Measurements from ENCODE around the gene UBAP1. TPM values are rescaled to one million over a fixed set of nuclear protein-coding genes. Genes with fewer than 3 reads are reported as not detected.
"Not testable (repeated sequence)": the region's sequence is repeated elsewhere in the genome, so short reads cannot be mapped to it uniquely, and the experiment has no call there.

The UBAP1 gene
- total and polyA plus RNA-seq, 2 donors (not counting 1 experiment from before 2014, with no cell fraction given): 20.4 to 27.0 TPM

- TF ChIP-seq EZH2 (IDR thresholded peaks at IDR 0.05; ENCODE audit: borderline replicate concordance, insufficient read depth, low read depth, low read length, poor library complexity, severe bottlenecking): no peak
- TF ChIP-seq, protein P1, sequence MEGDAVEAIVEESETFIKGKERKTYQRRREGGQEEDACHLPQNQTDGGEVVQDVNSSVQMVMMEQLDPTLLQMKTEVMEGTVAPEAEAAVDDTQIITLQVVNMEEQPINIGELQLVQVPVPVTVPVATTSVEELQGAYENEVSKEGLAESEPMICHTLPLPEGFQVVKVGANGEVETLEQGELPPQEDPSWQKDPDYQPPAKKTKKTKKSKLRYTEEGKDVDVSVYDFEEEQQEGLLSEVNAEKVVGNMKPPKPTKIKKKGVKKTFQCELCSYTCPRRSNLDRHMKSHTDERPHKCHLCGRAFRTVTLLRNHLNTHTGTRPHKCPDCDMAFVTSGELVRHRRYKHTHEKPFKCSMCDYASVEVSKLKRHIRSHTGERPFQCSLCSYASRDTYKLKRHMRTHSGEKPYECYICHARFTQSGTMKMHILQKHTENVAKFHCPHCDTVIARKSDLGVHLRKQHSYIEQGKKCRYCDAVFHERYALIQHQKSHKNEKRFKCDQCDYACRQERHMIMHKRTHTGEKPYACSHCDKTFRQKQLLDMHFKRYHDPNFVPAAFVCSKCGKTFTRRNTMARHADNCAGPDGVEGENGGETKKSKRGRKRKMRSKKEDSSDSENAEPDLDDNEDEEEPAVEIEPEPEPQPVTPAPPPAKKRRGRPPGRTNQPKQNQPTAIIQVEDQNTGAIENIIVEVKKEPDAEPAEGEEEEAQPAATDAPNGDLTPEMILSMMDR (IDR thresholded peaks at IDR 0.05): no peak
- H3K27ac Mint-ChIP-seq: no peak overlapping the region
- ChIA-PET CTCF (no interaction called here), POLR2A (no interaction called here)
- peaks cover 1 to 65% of the 10 kb centered on the region in 2 experiments for H3K36me3 ChIP-seq (replicated peaks in 1 of 2; ENCODE audit: control extremely low read depth in 1 of 2, control insufficient read depth in 1 of 2, extremely low read depth in 1 of 2, insufficient read depth in 2 of 2, low read length in 1 of 2)
- no peaks in the 10 kb centered on the region for H3K4me1 ChIP-seq (ENCODE audit: control insufficient read depth in 2 of 2, insufficient read depth in 2 of 2, low read length in 2 of 2)
- H3K4me2 ChIP-seq (replicated peaks; ENCODE audit: low read depth, low read length, poor library complexity, severe bottlenecking): no peak overlapping the region
- no peaks in the 10 kb centered on the region for H3K4me1 Mint-ChIP-seq
- H2AFZ ChIP-seq (ENCODE audit: insufficient read depth, low read depth, low read length, poor library complexity, severe bottlenecking): no peak overlapping the region
- no peaks in the 10 kb centered on the region for H3K27me3 Mint-ChIP-seq
- H4K20me1 ChIP-seq (ENCODE audit: control insufficient read depth, insufficient read depth, low read length, poor library complexity, severe bottlenecking): peaks cover 54% of the 10 kb centered on the region
- H3K4me3 Mint-ChIP-seq: no peak overlapping the region
- no peak overlapping the region for H3K4me3 ChIP-seq (ENCODE audit: control extremely low read depth in 1 of 5, extremely low read depth in 1 of 5, insufficient read depth in 1 of 5, low read depth in 2 of 5, low read length in 4 of 5)
- no peaks in the 10 kb centered on the region for H3K27me3 ChIP-seq (replicated peaks in 1 of 4; ENCODE audit: control extremely low read depth in 1 of 4, control insufficient read depth in 3 of 4, insufficient read depth in 4 of 4, low read length in 3 of 4)
- peaks cover 10% of the 10 kb centered on the region for H3K79me2 ChIP-seq (ENCODE audit: control insufficient read depth, insufficient read depth, low read length)
- WGBS (ENCODE audit: insufficient coverage): 83% methylated on average over 1 of the region's 2 CpGs
- no peaks in the 10 kb centered on the region for H3K9me3 Mint-ChIP-seq (ENCODE audit: insufficient read depth)
- ATAC-seq (ENCODE audit: low read depth) (no peak), DNase-seq (no peak)
- no peak overlapping the region for H3K27ac ChIP-seq (ENCODE audit: low read length in 2 of 2)
- no peaks in the 10 kb centered on the region for H3K9me3 ChIP-seq (ENCODE audit: control extremely low read depth in 1 of 3, control insufficient read depth in 2 of 3, insufficient read depth in 1 of 3, low read length in 2 of 3)
- H3K9ac ChIP-seq (ENCODE audit: low read length): no peak overlapping the region
- intact Hi-C loops (cut with micrococcal nuclease): no loop called here
These were observed 67.6 kb downstream of the UBAP1 start for GRCh38 chr9:34246453-34246852.

DNA sequence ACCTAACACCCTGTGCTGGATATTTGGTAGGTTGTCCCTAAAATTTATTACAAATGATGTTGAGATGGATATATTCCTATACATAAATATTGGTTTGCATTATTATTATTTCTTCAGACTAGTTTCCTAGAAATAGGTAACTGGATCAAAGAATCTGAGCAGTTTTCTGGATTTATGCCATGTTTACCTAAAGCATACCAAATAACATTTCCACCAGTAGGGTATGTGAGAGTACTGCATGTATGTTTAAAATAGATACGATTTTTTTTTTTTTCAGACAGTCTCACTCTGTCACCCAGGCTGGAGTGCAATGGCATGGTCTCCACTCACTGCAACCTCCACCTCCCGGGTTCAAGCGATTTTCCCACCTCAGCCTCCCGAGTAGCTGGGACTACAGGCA, 68.9 kb downstream of the UBAP1 start:
- peaks cover 0 to 60% of the 10 kb centered on the region in 2 experiments for H3K36me3 ChIP-seq (replicated peaks in 1 of 2; ENCODE audit: control extremely low read depth in 1 of 2, control insufficient read depth in 1 of 2, extremely low read depth in 1 of 2, insufficient read depth in 2 of 2, low read length in 1 of 2)
- H3K4me3 ChIP-seq (ENCODE audit: control extremely low read depth in 1 of 5, extremely low read depth in 1 of 5, insufficient read depth in 1 of 5, low read depth in 2 of 5, low read length in 4 of 5); H3K4me1 Mint-ChIP-seq; POLR2A ChIA-PET; intact Hi-C loops (cut with micrococcal nuclease); ATAC-seq (ENCODE audit: low read depth); H3K4me2 ChIP-seq (replicated peaks; ENCODE audit: low read depth, low read length, poor library complexity, severe bottlenecking); H3K27ac Mint-ChIP-seq; H3K79me2 ChIP-seq (ENCODE audit: control insufficient read depth, insufficient read depth, low read length); H3K9me3 ChIP-seq (ENCODE audit: control extremely low read depth in 1 of 3, control insufficient read depth in 2 of 3, insufficient read depth in 1 of 3, low read length in 2 of 3); H3K9ac ChIP-seq (ENCODE audit: low read length); H3K4me1 ChIP-seq (ENCODE audit: control insufficient read depth in 2 of 2, insufficient read depth in 2 of 2, low read length in 2 of 2); H3K27ac ChIP-seq (ENCODE audit: low read length in 2 of 2); H3K4me3 Mint-ChIP-seq; H3K9me3 Mint-ChIP-seq (ENCODE audit: insufficient read depth); DNase-seq; H3K27me3 ChIP-seq (replicated peaks in 1 of 4; ENCODE audit: control extremely low read depth in 1 of 4, control insufficient read depth in 3 of 4, insufficient read depth in 4 of 4, low read length in 3 of 4); H2AFZ ChIP-seq (ENCODE audit: insufficient read depth, low read depth, low read length, poor library complexity, severe bottlenecking); H3K27me3 Mint-ChIP-seq: not testable (repeated sequence)
- CTCF ChIA-PET: interaction anchor here (1.6 kb wide), 1 partner anchor 68 kb away, joined by 3 read pairs; no protein-coding TSS in a partner anchor
- peaks cover 54% of the 10 kb centered on the region for H4K20me1 ChIP-seq (ENCODE audit: control insufficient read depth, insufficient read depth, low read length, poor library complexity, severe bottlenecking)
- WGBS (ENCODE audit: insufficient coverage): no CpG with 5 or more reads among the region's 4 CpGs

Measured in B cell (primary cell).